Activated naive CD4-positive, alpha-beta T cell treated with anti-CD3 and anti-CD28 coated beads, Interleukin-2, amount 50 U/mL, for 72 hours (primary cell): ENCODE measurements around the gene SLC39A11. TPM values are rescaled to one million over a fixed set of nuclear protein-coding genes. Genes with fewer than 3 reads are reported as not detected.
A peak's percentile ranks its signal among the peaks of the same experiment; 100 is the strongest.
"Not testable (repeated sequence)": the region's sequence is repeated elsewhere in the genome, so short reads cannot be mapped to it uniquely, and the experiment has no call there.

ENCODE experiments used
- ATAC-seq, 2 donors: fragments of 150-1000 bp; cut with Tn5 transposase; 2 replicates each; pipeline ENCODE4 v1.10.0; 2021; ENCODE audit warnings: mild to moderate bottlenecking in 2 of 2, moderate library complexity in 2 of 2
- DNase-seq, 2 donors: peaks; one replicate each; pipeline ENCODE4 v3.0.0; 2021 to 2022; ENCODE audit warnings: low spot score in 2 of 2
- H3K27ac Mint-ChIP-seq, 2 donors: one replicate each; pipeline ENCODE4 v1.8.0; 2022; ENCODE audit warnings: mild to moderate bottlenecking in 2 of 2, mixed read lengths in 2 of 2
- H3K36me3 Mint-ChIP-seq, 2 donors: one replicate each; pipeline ENCODE4 v1.8.0; 2022; ENCODE audit warnings: mixed read lengths in 2 of 2
- H3K9me3 Mint-ChIP-seq, 2 donors: one replicate each; pipeline ENCODE4 v1.8.0; 2022; ENCODE audit warnings: mixed read lengths in 2 of 2
- total RNA-seq, 2 donors: library from RNA; stranded (reverse); gene quantifications; one replicate each; pipeline ENCODE4 v1.2.3, GENCODE V29; 2022

The SLC39A11 gene
- total RNA-seq, 2 donors from 2014 or later: 14.8 to 17.7 TPM

DNA sequence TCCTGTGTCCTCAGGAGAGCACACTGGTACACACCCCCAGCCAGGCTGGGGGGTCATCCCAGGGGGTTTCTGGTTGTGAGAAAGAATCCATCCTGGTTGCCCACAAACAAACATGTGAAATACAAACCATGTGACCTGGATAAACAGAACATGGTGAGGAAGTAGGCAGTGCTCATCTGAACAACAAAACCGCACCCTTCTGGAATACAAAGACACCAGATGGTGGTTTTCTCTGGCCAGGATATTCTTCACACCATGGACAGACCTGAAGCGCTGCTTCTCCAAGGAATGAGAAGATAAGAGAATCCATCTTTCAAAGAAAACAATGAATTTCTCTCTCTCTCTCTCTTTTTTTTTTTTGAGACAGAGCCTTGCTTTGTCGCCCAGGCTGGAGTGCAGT, 302.3 kb downstream of the SLC39A11 start:
- Mint-ChIP-seq H3K27ac (no peak overlapping the region), H3K36me3 (peaks cover 33 to 47% of the 10 kb centered on the region in 2 donors), H3K9me3 (peaks cover 29 to 30% of the 10 kb centered on the region in 2 donors)
- no peak for ATAC-seq
- no peak for DNase-seq

DNA sequence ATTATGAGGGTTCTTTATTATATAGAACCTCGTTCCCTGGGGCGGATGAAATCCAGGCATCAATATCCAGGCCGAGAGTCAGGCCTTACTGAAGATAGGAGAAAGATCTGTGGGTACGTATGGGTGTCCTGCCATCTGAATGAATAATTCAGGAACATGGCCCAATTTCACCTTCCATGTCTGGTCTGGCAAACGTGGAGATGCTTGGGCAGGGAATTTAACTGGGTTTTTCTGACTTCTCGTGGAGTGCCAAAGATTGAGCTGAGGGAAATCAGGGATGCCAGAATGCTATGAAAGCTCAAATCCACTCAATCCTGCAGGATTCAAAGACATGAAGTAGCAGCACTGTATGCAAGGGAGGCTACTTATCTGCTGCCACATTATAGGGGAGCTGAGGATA, 302.8 kb downstream of the SLC39A11 start:
- Mint-ChIP-seq H3K9me3 (peaks cover 24 to 26% of the 10 kb centered on the region in 2 donors), H3K36me3 (peaks cover 28 to 42% of the 10 kb centered on the region in 2 donors), H3K27ac (no peak overlapping the region)
- no peak for ATAC-seq
- DNase-seq: no peak

DNA sequence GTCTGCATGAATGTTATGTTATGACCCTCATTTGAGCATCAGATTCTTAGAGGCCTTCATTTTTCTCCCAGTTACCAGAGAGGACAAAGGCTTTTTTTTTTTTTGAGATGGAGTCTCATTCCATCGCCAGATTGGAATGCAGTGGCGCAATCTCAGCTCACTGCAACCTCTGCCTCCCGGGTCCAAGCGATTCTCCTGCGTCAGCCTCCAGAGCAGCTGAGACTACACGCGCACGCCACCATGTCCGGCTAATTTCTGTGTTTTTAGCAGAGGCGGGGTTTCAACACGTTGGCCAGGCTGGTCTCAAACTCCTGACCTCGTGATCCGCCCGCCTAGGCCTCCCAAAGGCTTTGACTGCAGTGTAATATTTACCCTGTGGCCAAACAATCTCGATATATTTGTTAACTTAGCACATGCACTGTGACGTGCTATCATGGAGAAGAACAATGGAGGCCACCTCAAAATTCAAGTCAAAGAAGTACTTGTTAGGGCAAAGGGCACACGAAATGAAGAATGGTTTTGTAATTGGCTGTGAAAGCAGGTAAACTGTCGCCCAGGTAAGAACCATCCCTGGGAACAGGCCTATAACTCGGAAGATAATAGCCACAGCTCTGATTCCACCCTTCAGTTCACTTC, 303.4 kb downstream of the SLC39A11 start:
- no peak for ATAC-seq
- H3K9me3 Mint-ChIP-seq: peaks cover 18 to 20% of the 10 kb centered on the region in 2 donors
- no peak overlapping the region for H3K27ac Mint-ChIP-seq
- DNase-seq: no peak
- peaks cover 22 to 36% of the 10 kb centered on the region in 2 donors for H3K36me3 Mint-ChIP-seq

DNA sequence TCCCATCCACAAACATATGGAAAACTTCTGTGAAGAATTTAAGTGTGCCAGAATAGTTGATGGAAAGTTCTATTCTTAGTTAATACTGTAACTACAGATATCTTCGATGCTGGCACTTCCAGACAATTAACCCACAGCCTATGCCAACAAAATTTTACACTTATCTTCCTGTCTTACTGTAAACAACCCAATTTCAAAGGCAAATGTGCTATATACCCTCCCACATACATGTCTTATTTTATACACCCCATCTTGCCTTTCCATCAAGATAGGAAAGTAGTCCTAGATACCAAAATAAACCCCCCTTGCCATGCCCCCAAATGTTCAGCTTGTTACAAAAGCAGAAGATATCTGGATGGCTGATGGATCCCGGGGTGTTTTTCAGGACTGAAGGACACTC, 306.3 kb downstream of the SLC39A11 start:
- Mint-ChIP-seq H3K36me3 (peaks cover 0 to 7% of the 10 kb centered on the region in 2 donors), H3K9me3 (no peaks in the 10 kb centered on the region), H3K27ac (no peak overlapping the region)
- DNase-seq (no peak), ATAC-seq (no peak)

DNA sequence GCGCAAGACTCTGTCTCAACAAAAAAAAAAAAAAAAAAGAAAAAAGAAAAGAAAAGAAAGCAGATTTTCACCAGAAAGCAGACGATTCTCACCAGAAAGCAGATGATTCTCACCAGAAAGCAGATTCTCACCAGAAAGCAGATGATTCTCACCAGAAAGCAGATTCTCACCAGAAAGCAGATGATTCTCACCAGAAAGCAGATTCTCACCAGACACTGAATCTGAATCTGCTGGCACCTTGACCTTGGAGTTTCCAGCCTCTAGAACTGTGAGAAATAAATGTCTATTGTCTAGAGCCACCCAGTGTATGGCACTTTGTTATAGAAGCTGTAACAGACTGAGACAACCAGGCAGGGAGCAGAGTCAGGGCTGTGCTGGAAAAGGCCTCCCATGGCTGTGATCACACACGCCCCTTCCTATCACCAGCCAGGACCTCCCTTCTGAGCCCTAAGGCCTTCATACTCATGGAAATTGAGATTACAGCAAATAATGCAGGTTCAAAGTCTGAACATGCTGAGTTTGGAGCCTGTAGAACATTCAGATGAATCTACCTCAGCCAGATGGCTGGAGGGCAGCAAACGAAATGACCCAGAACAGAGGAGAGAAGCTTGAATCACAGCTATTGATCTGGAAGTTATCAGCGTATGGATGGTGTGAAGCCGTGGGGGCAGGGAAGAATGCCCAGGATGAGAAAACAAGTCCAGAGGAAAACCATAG, 309.3 kb downstream of the SLC39A11 start:
- no peaks in the 10 kb centered on the region for H3K36me3 Mint-ChIP-seq
- H3K9me3 Mint-ChIP-seq: no peaks in the 10 kb centered on the region
- ATAC-seq (no peak), DNase-seq (no peak)
- H3K27ac Mint-ChIP-seq: no peak overlapping the region

DNA sequence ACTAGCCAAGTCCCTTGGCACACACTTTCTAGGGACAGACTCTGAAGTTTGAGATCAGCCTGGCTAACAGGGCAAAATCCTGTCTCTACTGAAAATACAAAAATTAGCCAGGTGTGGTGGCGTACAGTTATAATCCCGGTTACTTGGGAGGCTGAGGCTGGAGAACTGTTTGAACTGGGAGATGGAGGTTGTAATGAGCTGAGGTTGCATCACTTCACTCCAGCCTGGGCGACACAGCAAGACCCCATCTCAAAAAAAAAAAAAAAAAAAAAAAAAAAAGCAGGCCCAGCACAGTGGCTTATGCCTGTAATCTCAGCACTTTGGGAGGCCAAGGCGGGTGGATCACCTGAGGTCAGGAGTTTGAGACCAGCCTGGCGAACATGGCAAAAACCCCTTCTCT, 310.1 kb downstream of the SLC39A11 start:
- not testable (repeated sequence) for DNase-seq, ATAC-seq, H3K36me3 Mint-ChIP-seq, H3K27ac Mint-ChIP-seq, H3K9me3 Mint-ChIP-seq

DNA sequence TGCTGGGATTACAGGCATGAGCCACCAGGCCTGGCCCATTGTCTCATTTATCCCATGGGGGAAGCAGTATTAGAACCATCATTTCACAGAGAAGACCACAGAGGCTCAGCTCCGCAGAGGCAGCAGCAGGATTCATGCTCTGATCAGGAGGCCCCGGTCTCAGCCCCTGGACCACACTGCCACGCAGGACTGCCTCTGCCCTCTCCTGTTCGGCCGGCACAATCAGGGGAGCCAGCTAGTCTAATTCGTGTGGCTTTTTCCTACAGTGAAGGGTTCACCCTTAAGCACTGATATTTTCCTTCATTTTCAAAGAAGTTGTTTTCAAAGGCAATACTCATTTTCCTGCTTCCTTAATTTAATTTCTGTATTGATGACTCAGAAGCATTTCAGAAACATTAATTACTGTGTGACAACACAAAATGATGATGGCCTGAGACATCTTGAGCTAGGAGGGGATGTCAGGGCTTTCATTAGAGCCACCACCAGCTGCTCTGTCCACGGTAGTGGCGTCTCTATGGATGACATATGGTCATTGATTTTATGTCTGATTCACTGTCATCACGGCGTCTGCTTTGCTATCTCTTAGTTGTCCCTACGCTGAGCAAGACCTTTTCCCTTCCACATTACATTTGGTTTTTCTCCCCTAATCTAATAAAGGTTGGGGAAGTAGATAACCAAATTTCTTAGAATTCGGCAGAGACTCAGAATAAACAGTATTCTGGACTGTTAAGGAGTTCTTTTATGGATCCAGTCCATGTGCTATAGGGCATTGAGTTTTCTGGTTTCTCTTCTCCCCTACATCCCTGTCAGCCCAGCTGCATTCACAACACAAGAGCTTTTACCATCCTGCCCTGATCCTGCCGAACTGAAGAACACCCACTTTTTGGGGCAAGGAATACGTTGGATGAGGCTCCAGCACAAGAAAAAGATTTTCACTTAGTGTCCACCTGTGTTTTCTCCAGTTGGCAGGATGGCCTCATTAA, 314.0 kb downstream of the SLC39A11 start:
- Mint-ChIP-seq H3K36me3 (no peaks in the 10 kb centered on the region), H3K9me3 (no peaks in the 10 kb centered on the region), H3K27ac (no peak overlapping the region)
- no peak for ATAC-seq
- no peak for DNase-seq

DNA sequence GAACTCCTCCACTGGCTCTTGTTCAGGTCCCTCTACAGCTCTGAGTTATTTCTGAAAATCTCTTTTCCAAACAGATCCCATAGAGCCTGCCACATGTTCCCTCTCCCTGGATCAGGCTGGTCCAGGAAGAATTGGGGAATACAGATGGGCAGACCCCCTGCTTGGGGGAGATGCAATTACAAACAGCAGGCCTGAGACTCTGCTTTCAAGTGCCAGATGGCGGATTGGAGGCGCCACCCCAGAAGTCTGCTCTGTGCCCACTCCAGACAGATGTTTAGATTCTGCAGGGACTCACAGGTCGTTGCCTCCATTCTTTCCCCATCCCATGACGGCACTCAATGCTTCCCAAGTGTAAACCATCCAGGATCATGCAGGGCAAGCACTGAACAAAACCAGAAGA, 316.6 kb downstream of the SLC39A11 start:
- no peak for ATAC-seq
- H3K27ac Mint-ChIP-seq: no peak overlapping the region
- H3K36me3 Mint-ChIP-seq: peaks cover 9 to 14% of the 10 kb centered on the region in 2 donors
- DNase-seq: no peak
- H3K9me3 Mint-ChIP-seq: peaks cover 3 to 6% of the 10 kb centered on the region in 2 donors

DNA sequence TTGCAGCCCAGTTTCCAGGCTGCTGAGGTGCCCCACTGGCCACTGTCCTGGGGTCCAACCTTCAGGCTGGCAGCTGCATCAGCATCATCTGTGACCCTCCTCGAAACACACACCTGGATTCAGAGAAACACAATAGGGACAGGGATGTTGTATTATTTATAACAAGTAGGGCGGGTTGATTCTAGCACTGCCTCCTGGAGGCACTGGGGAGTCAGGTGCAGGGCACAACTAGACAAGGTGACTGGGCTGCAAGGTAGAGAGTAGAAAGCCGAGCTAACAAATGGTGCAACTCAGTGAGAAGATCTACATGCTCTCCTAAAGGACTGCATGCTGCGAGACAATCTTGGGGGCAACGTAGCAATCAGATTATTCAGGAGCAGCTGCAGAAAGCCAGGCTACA, 317.3 kb downstream of the SLC39A11 start:
- peaks cover 6 to 9% of the 10 kb centered on the region in 2 donors for H3K9me3 Mint-ChIP-seq
- H3K27ac Mint-ChIP-seq: peak overlapping the region in 1 of 2 donors; percentile 5
- no peak for ATAC-seq
- peaks cover 14 to 19% of the 10 kb centered on the region in 2 donors for H3K36me3 Mint-ChIP-seq
- DNase-seq: no peak

DNA sequence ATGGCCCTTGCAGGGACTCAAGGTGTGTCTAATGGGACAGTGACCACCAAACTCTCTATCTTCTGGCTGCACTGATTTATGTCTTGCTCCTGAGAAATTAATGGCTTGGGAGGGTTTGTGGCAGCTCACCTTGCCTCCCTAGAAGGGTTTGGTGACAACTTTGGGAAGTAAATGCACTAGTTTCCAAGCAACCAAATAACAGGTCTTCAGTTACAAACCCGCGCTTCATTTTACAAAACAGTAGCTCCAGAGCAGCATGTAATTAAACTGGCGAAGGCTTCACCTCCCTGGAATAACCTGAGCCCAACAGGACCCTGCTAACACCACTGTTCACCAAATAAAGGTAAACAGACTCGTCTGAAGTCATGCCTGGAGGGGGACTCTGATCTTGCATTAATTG, 318.3 kb downstream of the SLC39A11 start:
- H3K36me3 Mint-ChIP-seq: peaks cover 14 to 24% of the 10 kb centered on the region in 2 donors
- no peak overlapping the region for H3K27ac Mint-ChIP-seq
- ATAC-seq (no peak), DNase-seq (no peak)
- peaks cover 6 to 9% of the 10 kb centered on the region in 2 donors for H3K9me3 Mint-ChIP-seq

DNA sequence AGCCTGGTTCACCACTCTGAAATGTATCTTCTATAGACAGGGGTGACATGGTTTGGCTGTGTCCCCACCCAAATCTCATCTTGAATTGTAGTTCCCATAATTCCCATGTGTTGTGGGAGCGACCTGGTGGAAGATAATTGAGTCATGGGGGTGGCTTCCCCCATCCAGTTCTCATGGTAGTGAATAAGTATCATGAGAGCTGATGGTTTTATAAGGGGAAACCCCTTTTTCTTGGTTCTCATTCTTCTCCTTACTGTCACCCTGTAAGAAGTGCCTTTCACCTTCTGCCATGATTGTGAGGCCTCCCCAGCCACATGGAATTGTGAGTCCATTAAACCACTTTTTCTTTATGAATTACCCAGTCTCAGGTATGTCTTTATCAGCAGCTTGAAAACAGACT, 319.3 kb downstream of the SLC39A11 start:
- peaks cover 14 to 24% of the 10 kb centered on the region in 2 donors for H3K36me3 Mint-ChIP-seq
- DNase-seq, H3K27ac Mint-ChIP-seq, H3K9me3 Mint-ChIP-seq: not testable (repeated sequence)
- peak in 1 of 2 donors; percentile 50 for ATAC-seq

DNA sequence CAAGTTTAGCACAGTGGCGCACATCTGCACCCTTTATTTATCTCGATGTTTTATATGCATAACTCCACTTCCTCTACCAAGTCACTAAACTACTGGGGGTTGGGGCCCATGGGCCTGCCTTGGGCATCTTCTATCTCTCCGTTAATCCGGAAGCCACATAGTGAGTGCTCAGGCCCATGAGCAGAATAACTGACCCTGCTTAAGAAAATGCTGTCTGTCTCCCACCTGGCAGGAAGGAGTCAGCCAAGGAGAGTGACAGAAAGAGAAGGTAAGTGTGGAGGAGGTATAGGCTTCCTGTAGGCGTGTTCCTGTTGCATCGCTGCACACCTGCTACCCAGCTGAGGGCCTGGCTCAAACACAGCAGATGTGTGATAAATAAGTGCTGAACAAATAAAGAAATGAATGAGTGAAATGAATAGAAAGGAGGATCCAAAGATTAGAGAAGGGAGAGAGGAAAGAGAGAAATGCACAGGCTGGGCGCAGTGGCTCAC, 320.1 kb downstream of the SLC39A11 start:
- Mint-ChIP-seq H3K9me3 (peaks cover 6 to 9% of the 10 kb centered on the region in 2 donors), H3K36me3 (peaks cover 14 to 24% of the 10 kb centered on the region in 2 donors), H3K27ac (no peak overlapping the region)
- no peak for DNase-seq
- ATAC-seq: no peak

DNA sequence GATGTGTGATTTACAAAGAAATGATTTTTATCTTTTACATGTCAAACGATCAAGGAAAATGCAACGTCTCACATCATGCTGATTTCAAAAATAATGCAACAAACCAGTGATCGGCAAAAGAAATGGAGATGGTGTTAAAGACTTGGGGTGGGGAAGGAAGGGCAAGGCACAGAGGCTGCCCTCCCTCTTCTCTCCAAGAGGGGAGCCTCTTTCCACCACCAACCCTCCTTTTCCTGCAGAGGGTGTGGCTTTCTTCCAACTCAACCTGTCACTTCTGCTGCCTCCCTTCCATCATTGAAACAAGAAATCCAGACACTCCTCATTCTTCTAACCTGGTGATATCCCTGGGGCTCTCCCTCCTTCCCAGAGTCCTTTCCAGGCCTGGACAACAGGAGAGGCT, 320.8 kb downstream of the SLC39A11 start:
- H3K9me3 Mint-ChIP-seq: peaks cover 6 to 9% of the 10 kb centered on the region in 2 donors
- no peak for DNase-seq
- ATAC-seq: no peak
- peak overlapping the region in 1 of 2 donors; percentile 6 for H3K27ac Mint-ChIP-seq
- H3K36me3 Mint-ChIP-seq: peaks cover 14 to 24% of the 10 kb centered on the region in 2 donors

DNA sequence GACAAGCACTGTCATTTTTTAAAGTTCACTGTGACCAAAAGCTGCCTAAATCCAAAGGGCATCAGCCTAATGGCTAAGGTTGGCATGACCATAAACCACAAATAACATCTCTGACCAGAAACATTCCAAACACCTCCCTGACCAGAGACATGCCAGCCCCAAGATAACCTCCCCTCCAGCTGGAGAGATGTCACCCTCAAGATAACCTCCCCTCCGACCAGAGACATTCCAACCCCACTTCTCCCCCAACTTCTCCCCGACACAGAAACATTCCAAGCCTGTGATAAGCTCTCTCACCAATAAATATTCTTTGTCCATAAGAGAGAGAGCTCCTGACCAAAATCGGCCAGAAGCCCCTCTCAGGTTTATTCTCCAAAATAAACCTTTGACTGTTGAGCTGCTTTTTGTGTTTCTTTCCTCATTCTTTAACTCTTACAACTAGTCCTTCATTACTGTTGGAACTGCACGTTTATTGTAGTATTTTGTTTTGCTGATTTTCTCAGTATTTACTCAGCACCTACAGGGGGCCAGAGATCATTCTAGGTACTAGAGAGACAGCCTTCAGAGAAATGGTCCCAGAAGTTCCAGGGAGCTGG, 325.6 kb downstream of the SLC39A11 start:
- H3K9me3 Mint-ChIP-seq: peaks cover 3% of the 10 kb centered on the region in 2 donors
- peak overlapping the region in 1 of 2 donors; percentile 24 for H3K27ac Mint-ChIP-seq
- no peak for DNase-seq
- peaks cover 6 to 16% of the 10 kb centered on the region in 2 donors for H3K36me3 Mint-ChIP-seq
- ATAC-seq: no peak

DNA sequence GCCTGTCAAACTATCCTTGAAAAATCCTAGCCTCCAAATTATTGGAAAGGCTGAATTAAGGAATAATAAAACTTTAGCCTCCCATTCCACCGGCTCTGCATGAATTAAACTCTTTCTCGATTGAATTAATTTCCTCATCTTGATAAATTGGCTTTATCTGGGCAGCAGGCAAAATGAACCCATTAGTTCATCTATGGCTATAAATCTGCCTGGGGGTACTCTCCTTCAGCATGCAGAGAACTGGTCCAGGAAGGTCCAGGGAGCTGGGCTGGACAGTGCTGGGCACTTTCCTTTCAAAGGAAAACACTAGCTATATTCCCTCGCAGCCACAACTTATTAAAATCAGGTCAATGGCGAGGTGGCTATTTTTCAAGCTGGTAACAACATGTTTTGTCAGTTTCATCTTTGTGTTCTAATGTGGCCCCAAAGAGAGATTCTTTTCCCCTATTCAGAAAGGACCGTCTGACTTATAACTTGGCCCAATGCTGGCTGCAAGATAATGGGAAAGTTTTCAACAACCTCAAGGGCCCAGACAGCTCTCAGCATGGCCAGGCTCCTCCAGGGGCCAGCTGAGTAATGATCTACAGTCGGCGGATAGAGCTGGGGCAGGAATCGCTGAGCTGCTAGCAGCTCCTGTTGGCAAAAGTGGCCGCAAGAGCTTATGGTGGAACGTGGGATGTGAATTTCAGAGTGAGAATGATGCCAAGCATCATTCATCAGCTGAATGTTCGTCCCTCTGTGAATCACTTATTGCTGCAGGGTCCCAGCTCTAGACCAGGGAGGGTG, 326.9 kb downstream of the SLC39A11 start:
- no peak for ATAC-seq
- DNase-seq: no peak
- H3K36me3 Mint-ChIP-seq: peaks cover 3 to 8% of the 10 kb centered on the region in 2 donors
- peaks cover 2% of the 10 kb centered on the region in 2 donors for H3K9me3 Mint-ChIP-seq
- H3K27ac Mint-ChIP-seq: no peak overlapping the region

DNA sequence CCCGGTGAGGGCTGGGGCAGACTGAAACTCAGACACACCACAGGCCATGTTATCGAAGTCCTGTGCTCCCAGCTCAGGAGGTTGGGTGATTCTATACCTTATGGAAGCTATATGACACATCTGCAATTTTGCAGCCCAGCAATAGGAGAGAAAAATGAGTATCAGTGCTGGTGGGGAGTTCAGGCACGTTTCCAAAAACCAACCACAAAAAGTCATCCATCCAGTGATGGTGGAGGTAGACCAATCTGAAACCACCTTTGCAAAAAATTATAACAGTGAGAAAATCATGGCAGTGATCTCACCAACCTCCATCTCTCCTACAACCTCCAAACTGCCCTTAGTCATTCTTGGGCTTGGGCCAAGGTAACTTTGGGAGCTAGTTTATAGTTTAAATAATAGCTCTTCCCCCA, 327.9 kb downstream of the SLC39A11 start:
- Mint-ChIP-seq H3K36me3 (no peaks in the 10 kb centered on the region), H3K27ac (no peak overlapping the region), H3K9me3 (no peaks in the 10 kb centered on the region)
- DNase-seq: no peak
- peak in 1 of 2 donors; percentile 62 for ATAC-seq
